HepG2 (cell line): ENCODE measurements around the gene CIAO2B. TPM values are rescaled to one million over a fixed set of nuclear protein-coding genes. Genes with fewer than 3 reads are reported as not detected.

Experiments
- ATM ChIP-seq: fragments of 450-650 bp; IDR thresholded peaks from 2 replicates; pipeline ENCODE4 v1.7.1; 2017; ENCODE audit warnings: mild to moderate bottlenecking, borderline replicate concordance
- CHCHD3 ChIP-seq: sonication (generic); formaldehyde crosslinking; IDR thresholded peaks from 2 replicates; pipeline ENCODE4 v1.8.0; 2022; ENCODE audit warnings: mild to moderate bottlenecking, missing genetic modification reagents, moderate library complexity
- FOSL2 ChIP-seq: sonication (generic); formaldehyde crosslinking; IDR thresholded peaks from 2 replicates; pipeline ENCODE4 v1.4.0; 2020; ENCODE audit warnings: missing genetic modification reagents
- GPN1 ChIP-seq: sonication (generic); formaldehyde crosslinking; IDR thresholded peaks from 2 replicates; pipeline ENCODE4 v1.5.1; 2020; ENCODE audit warnings: missing genetic modification reagents, borderline replicate concordance
- HOXA5 ChIP-seq: sonication (generic); formaldehyde crosslinking; IDR thresholded peaks from 2 replicates; pipeline ENCODE4 v1.4.0; 2020; ENCODE audit warnings: missing genetic modification reagents
- IKZF5 ChIP-seq: IDR thresholded peaks from 2 replicates; pipeline ENCODE4 v1.6.1; 2018; ENCODE audit warnings: missing genetic modification reagents, mild to moderate bottlenecking, missing compliant biosample characterization
- KAT8 ChIP-seq: IDR thresholded peaks from 2 replicates; pipeline ENCODE4 v1.6.1; 2016; ENCODE audit warnings: missing genetic modification reagents, missing compliant biosample characterization
- KLF15 ChIP-seq: sonication (generic); formaldehyde crosslinking; IDR thresholded peaks from 2 replicates; pipeline ENCODE4 v1.8.1; 2023; ENCODE audit warnings: borderline replicate concordance, mild to moderate bottlenecking, inconsistent platforms, missing genetic modification reagents, mixed read lengths
- MED1 ChIP-seq: sonication (generic); formaldehyde crosslinking; IDR thresholded peaks from 2 replicates; pipeline ENCODE4 v1.4.0; 2020; ENCODE audit warnings: missing genetic modification reagents
- MED13 ChIP-seq: sonication (generic); formaldehyde crosslinking; IDR thresholded peaks from 2 replicates; pipeline ENCODE4 v1.5.0; 2020; ENCODE audit warnings: missing genetic modification reagents
- MIXL1 ChIP-seq: IDR thresholded peaks from 2 replicates; pipeline ENCODE4 v1.6.1; 2016
- MTERF4 ChIP-seq: sonication (generic); formaldehyde crosslinking; IDR thresholded peaks from 2 replicates; pipeline ENCODE4 v1.8.0; 2023; ENCODE audit warnings: mild to moderate bottlenecking, missing genetic modification reagents
- MTF2 ChIP-seq: sonication (generic); formaldehyde crosslinking; IDR thresholded peaks from 2 replicates; pipeline ENCODE4 v1.5.0; 2020; ENCODE audit warnings: missing genetic modification reagents, borderline replicate concordance
- MXI1 ChIP-seq: IDR thresholded peaks from 3 replicates; pipeline ENCODE4 v1.6.1; 2012; ENCODE audit warnings: low read depth, low read length, inconsistent platforms, borderline replicate concordance
- NFE2L2 ChIP-seq: fragments of 150-350 bp; IDR thresholded peaks from 2 replicates; pipeline ENCODE4 v1.6.1; 2014; ENCODE audit warnings: low read length
- PTBP1 ChIP-seq: fragments of 200-400 bp; formaldehyde crosslinking; IDR thresholded peaks from 2 replicates; pipeline ENCODE4 v1.6.1; 2018; ENCODE audit warnings: low read length, low read depth; ENCODE audit not compliant: poor library complexity, severe bottlenecking
- ZBTB44 ChIP-seq: sonication (generic); formaldehyde crosslinking; IDR thresholded peaks from 2 replicates; pipeline ENCODE4 v1.4.0; 2020; ENCODE audit warnings: missing genetic modification reagents
- ZMYM2 ChIP-seq: sonication (generic); formaldehyde crosslinking; IDR thresholded peaks from 2 replicates; pipeline ENCODE4 v1.8.0; 2022; ENCODE audit warnings: mild to moderate bottlenecking, missing genetic modification reagents
- ZNF263 ChIP-seq: sonication (generic); formaldehyde crosslinking; IDR thresholded peaks from 2 replicates; pipeline ENCODE4 v1.4.0; 2020; ENCODE audit warnings: missing genetic modification reagents
- ZNF326 ChIP-seq: sonication (generic); formaldehyde crosslinking; IDR thresholded peaks from 2 replicates; pipeline ENCODE4 v1.4.0; 2020; ENCODE audit warnings: missing genetic modification reagents, borderline replicate concordance
- ZNF468 ChIP-seq: sonication (generic); formaldehyde crosslinking; IDR thresholded peaks from 2 replicates; pipeline ENCODE4 v1.8.0; 2022; ENCODE audit warnings: mild to moderate bottlenecking, moderate library complexity, missing genetic modification reagents
- ZNF552 ChIP-seq: sonication (generic); formaldehyde crosslinking; IDR thresholded peaks from 2 replicates; pipeline ENCODE4 v1.9.0; 2022; ENCODE audit warnings: missing genetic modification reagents, mild to moderate bottlenecking, borderline replicate concordance
- ZNF574 ChIP-seq: sonication (generic); formaldehyde crosslinking; IDR thresholded peaks from 2 replicates; pipeline ENCODE4 v1.4.0; 2020; ENCODE audit warnings: missing genetic modification reagents
- ZNF615 ChIP-seq: sonication (generic); formaldehyde crosslinking; IDR thresholded peaks from 2 replicates; pipeline ENCODE4 v1.5.0; 2020; ENCODE audit warnings: mild to moderate bottlenecking, missing genetic modification reagents, borderline replicate concordance
- ZNF713 ChIP-seq: sonication (generic); formaldehyde crosslinking; IDR thresholded peaks from 2 replicates; pipeline ENCODE4 v1.4.0; 2020; ENCODE audit warnings: mild to moderate bottlenecking, missing genetic modification reagents
- ZNF775 ChIP-seq: sonication (generic); formaldehyde crosslinking; IDR thresholded peaks from 2 replicates; pipeline ENCODE4 v1.4.0; 2020; ENCODE audit warnings: missing genetic modification reagents, mild to moderate bottlenecking, moderate library complexity, borderline replicate concordance
- polyA plus RNA-seq, 8 experiments: library from polyadenylated mRNA; depleted of rRNA in 3 of 8; stranded (reverse) in 7 of 8; unstranded in 1 of 8; fragments of >200 nt; fragmentation: Illumina TruSeq in 4 of 8; extraction: Trizol in 4 of 8; gene quantifications; 2 replicates each; pipeline versions ENCODE4 v1.2.1 to v1.2.3, GENCODE V29; 2011 to 2016; ENCODE audit warnings: low read depth in 4 of 8, missing spikeins in 1 of 8, mixed read lengths in 1 of 8; ENCODE audit not compliant: insufficient read depth in 1 of 8
- total RNA-seq, 5 experiments: library from RNA; depleted of rRNA; stranded (reverse); fragments of >200 nt; fragmentation: Illumina TruSeq; extraction: Trizol; gene quantifications; 2 replicates each; pipeline ENCODE4 v1.2.3, GENCODE V29; 2016; ENCODE audit warnings: low read depth in 1 of 5

The CIAO2B gene
- total and polyA plus RNA-seq, 2 of the 13 experiments (the other 11 are each of a cell fraction or from before 2014, with no cell fraction given), result 157 to 293 TPM

- TF ChIP-seq MED1 (CRISPR knock-in tag) (peak; percentile 44; the same call in 1 of the 2 replicates), MXI1 (peak; percentile 35; the same call in 1 of the 3 replicates), CHCHD3 (CRISPR knock-in tag) (no peak), KLF15 (CRISPR knock-in tag) (no peak), ZNF326 (CRISPR knock-in tag) (no peak), ZNF468 (CRISPR knock-in tag) (no peak), ZNF263 (CRISPR knock-in tag) (no peak), FOSL2 (CRISPR knock-in tag) (0 out of 2 replicates have a peak, but pooled peaks have one; percentile 19), MTERF4 (no peak), KAT8 (peak; percentile 41; the same call in 1 of the 2 replicates), MIXL1 (peak; percentile 86), ZNF552 (CRISPR knock-in tag) (no peak), ZNF574 (CRISPR knock-in tag) (no peak), MED13 (CRISPR knock-in tag) (no peak), ZNF615 (no peak), GPN1 (CRISPR knock-in tag) (no peak), ZNF713 (CRISPR knock-in tag) (no peak), IKZF5 (CRISPR knock-in tag) (peak; percentile 39; the same call in 1 of the 2 replicates), ATM (no peak), PTBP1 (no peak), HOXA5 (CRISPR knock-in tag) (no peak), ZBTB44 (CRISPR knock-in tag) (no peak), ZNF775 (CRISPR knock-in tag) (no peak), NFE2L2 (no peak), MTF2 (CRISPR knock-in tag) (no peak), ZMYM2 (CRISPR knock-in tag) (no peak)
Measured at GRCh38 chr16:66954097-66954659, 20.0 kb upstream of the CIAO2B start (continued).
